ENCODE results near the gene FASTK. TPM values are rescaled to one million over a fixed set of nuclear protein-coding genes. Genes with fewer than 3 reads are reported as not detected.
A peak's percentile ranks its signal among the peaks of the same experiment; 100 is the strongest.

FASTK gene
- total and polyA plus RNA-seq, 2 donors (not counting 3 experiments of a cell fraction or from before 2014, with no cell fraction given) = 73.3 to 113 TPM

DNA sequence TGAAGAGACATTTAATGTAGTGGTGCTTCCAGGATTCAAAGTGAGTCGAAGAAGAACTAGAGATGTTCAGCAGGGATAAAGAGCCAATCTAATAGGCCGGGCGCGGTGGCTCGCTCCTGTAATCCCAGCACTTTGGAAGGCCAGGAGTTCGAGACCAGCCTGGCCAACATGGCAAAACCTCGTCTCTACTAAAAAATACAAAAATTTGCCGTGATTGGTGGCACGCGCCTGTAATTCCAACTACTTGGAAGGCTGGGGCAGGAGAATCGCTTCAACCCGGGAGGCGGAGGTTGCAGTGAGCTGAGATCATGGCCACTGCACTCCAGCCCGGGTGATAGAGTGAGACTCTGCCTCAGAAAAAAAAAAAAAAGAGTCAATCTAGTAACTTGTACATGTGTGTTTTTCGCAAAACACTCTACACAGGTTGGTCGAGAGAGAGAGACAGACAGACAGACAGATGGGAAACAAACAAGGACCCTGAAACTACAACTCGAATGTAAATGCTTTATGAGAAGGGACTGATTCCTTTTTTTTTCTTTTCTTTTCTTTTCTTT is 51.6 kb downstream of the FASTK start:
- H3K4me1 ChIP-seq (ENCODE audit: control insufficient read depth, extremely low read depth, insufficient read depth, low read length) = peaks cover 13% of the 10 kb centered on the region
- no TSS peak for BruUV-seq (replicated peaks)
- H3K79me2 ChIP-seq (ENCODE audit: control insufficient read depth, insufficient read depth, low read length) = no peaks in the 10 kb centered on the region
- H3K36me3 ChIP-seq (ENCODE audit: control insufficient read depth in 2 of 2, extremely low read depth in 1 of 2, insufficient read depth in 2 of 2, low read length in 2 of 2) = peaks cover 0 to 3% of the 10 kb centered on the region in 2 experiments
- H3K4me3 ChIP-seq (replicated peaks in 1 of 3; ENCODE audit: insufficient read depth in 1 of 3, low read depth in 1 of 3, low read length in 3 of 3) = peak overlapping the region; percentile 66 to 88 (median 83)
- peak overlapping the region; percentile 67 for H3K9ac ChIP-seq (replicated peaks; ENCODE audit: extremely low read depth, insufficient read depth, low read length)
- peak overlapping the region; percentile 57 for H3K27ac ChIP-seq (ENCODE audit: insufficient read depth, low read depth, low read length)
- FAIRE-seq (peak; percentile 4), DNase-seq (ENCODE audit: low read depth, low spot score) (no peak)
- H4K20me1 ChIP-seq (replicated peaks; ENCODE audit: control insufficient read depth, extremely low read depth, insufficient read depth, low read length) = no peaks in the 10 kb centered on the region
- ChIA-PET CTCF (interaction anchor here (0.9 to 2.1 kb wide), 13 partner anchors 9 to 205 kb away, joined by 3 to 24 read pairs (median 6); no protein-coding TSS in a partner anchor), POLR2A (interaction anchor here (1.0 kb wide), 1 partner anchor 9 kb away, joined by 5 read pairs; no protein-coding TSS in a partner anchor)
- dilution Hi-C loops (cut with MboI; ENCODE audit: extremely low pct_ligation_motif_present, low sequenced_read_pairs) = no loop called here
- H3K9me1 ChIP-seq (replicated peaks; ENCODE audit: control insufficient read depth, extremely low read depth, insufficient read depth, low read length) = no peaks in the 10 kb centered on the region
- no peaks in the 10 kb centered on the region for H3K27me3 ChIP-seq (ENCODE audit: control insufficient read depth in 2 of 2, insufficient read depth in 2 of 2, low read length in 2 of 2)
- intact Hi-C loops (cut with micrococcal nuclease) = loop anchor here (1.0 kb wide), 7 partner anchors 10 to 143 kb away; partner anchors contain the start of gene FASTK
- no peaks in the 10 kb centered on the region for H3K9me3 ChIP-seq (replicated peaks; ENCODE audit: control insufficient read depth, insufficient read depth, low read length)
- peak overlapping the region; percentile 10 for H3K4me2 ChIP-seq (ENCODE audit: insufficient read depth, low read length)
- TF ChIP-seq JUN (IDR thresholded peaks at IDR 0.05; ENCODE audit: borderline replicate concordance, insufficient read depth, insufficient read length, low read depth) (no peak), MYC (IDR thresholded peaks at IDR 0.05; ENCODE audit: low read depth, low read length) (no peak), POLR2A (IDR thresholded peaks at IDR 0.05; ENCODE audit: low read depth, low read length) (no peak), POLR2AphosphoS5 (IDR thresholded peaks at IDR 0.05; ENCODE audit: insufficient read depth, low read depth, low read length) (no peak), EZH2 (IDR thresholded peaks at IDR 0.05; ENCODE audit: borderline replicate concordance, low read depth, low read length, severe bottlenecking) (no peak), FOS (IDR thresholded peaks at IDR 0.05; ENCODE audit: borderline replicate concordance, insufficient read depth, low read length) (no peak), GATA2 (IDR thresholded peaks at IDR 0.05; ENCODE audit: insufficient read depth, insufficient read length, low read depth, low read length) (no peak)
- TF ChIP-seq, protein P1, sequence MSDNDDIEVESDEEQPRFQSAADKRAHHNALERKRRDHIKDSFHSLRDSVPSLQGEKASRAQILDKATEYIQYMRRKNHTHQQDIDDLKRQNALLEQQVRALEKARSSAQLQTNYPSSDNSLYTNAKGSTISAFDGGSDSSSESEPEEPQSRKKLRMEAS (IDR thresholded peaks at IDR 0.05; ENCODE audit: insufficient read depth, insufficient read length) = no peak
- TF ChIP-seq, protein P2, sequence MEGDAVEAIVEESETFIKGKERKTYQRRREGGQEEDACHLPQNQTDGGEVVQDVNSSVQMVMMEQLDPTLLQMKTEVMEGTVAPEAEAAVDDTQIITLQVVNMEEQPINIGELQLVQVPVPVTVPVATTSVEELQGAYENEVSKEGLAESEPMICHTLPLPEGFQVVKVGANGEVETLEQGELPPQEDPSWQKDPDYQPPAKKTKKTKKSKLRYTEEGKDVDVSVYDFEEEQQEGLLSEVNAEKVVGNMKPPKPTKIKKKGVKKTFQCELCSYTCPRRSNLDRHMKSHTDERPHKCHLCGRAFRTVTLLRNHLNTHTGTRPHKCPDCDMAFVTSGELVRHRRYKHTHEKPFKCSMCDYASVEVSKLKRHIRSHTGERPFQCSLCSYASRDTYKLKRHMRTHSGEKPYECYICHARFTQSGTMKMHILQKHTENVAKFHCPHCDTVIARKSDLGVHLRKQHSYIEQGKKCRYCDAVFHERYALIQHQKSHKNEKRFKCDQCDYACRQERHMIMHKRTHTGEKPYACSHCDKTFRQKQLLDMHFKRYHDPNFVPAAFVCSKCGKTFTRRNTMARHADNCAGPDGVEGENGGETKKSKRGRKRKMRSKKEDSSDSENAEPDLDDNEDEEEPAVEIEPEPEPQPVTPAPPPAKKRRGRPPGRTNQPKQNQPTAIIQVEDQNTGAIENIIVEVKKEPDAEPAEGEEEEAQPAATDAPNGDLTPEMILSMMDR (IDR thresholded peaks at IDR 0.05; ENCODE audit: extremely low read depth in 1 of 2, insufficient read depth in 1 of 2, low read depth in 1 of 2, low read length in 2 of 2) = no peak
- peak overlapping the region; percentile 92 for H2AFZ ChIP-seq (ENCODE audit: low read depth, low read length)
